ENCODE data around the gene MDFI. TPM values are rescaled to one million over a fixed set of nuclear protein-coding genes. Genes with fewer than 3 reads are reported as not detected.

Gene MDFI
- total RNA-seq, 2 experiments from 2014 or later, result not detected

DNA sequence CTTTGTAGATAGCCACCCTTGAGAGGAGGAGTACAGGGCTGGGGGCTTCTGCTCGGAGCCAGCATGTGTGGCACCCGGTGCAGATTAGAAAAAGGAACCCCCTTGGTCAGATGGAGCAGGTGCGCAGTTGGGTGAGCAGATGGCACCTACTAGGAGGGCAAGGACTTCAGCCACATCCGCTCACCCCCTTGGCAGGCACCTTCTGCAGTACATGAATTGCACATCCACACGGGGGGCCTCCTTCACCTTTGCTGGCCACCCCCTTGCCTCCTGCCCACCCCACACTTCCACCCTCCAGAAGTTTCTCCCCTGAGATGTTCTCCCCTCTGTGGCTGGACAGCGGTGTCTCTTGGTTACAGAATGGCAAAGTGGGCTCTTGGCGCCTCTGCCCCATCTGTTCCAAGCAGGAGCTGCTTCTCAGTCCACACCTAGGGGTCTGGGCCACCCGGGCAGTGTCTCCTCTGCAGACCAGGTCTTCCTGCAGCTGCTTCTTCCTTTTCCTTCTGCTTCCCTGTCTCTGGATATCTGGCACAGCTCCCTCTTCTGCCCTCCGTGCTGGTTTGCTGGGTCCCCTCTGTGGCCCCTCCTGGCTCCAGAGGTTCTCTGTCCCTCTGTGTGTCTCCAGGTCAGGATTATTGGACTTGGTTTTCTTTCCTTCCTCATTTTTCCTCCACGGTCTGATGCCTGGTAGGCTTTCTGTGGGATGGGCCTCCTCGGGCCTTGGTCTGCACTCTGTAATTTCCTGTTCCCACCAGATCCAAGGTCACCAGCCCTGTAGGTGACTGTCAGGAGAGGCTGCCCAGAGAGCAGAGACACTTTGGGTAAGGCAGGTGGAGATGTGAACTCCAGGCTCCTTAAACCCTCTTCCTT, 4.1 kb downstream of the MDFI start:
- Mint-ChIP-seq H3K4me3 (no peak overlapping the region), H3K4me1 (peaks cover 5% of the 10 kb centered on the region), H3K27me3 (peaks cover 55% of the 10 kb centered on the region), H3K9me3 (no peaks in the 10 kb centered on the region), H3K27ac (no peak overlapping the region), H3K36me3 (ENCODE audit: low read depth) (no peaks in the 10 kb centered on the region)
- DNase-seq, result no peak
- ChIA-PET POLR2A (no interaction called here), CTCF (no interaction called here)

DNA sequence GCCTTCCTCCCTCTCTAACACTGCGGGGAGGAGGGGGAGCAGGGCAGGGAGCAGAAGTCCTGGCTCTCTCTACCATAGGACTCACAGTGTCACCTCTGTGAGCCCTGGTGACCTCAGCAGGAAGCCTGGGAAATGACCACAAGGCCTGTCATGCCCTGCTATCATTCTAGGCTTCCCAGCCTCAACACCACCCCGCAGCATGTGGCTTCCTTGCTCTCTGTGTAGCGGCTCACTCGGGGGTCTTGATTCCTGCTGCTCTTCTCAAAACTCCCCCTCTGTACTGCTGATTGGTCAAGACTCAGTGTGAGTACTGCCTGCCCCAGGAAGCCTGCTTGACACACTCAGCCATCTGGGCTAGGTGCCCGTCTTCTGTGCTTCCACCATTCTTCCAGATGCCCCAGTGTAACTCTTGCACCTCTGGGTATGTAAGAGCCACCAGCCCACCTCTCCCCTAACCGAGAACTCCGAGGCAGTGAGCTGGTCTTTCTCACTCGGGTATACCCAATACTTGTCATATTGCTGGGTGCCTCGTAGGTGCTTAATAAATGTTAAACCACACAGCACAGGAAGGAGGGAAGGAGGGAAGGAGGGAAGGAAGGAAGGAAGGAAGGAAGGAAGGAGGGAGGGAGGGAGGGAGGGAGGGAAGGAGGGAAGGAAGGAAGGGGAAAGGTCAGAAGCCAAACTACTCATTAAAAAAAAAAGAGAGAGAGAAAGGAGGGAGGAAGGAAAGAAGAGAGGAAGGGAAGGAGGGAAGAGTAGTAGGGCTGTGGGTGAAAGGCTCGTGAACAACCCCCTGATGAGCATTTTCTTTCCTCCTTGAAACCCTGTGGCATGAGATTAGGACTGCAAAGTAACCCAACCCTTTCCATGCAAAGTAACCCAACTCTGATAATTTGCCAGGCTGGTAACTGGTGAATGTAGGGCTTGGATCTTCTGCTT, 5.0 kb downstream of the MDFI start:
- H3K27ac Mint-ChIP-seq, result no peak overlapping the region
- peaks cover 49% of the 10 kb centered on the region for H3K27me3 Mint-ChIP-seq
- H3K9me3 Mint-ChIP-seq, result no peaks in the 10 kb centered on the region
- H3K36me3 Mint-ChIP-seq (ENCODE audit: low read depth), result no peaks in the 10 kb centered on the region
- CTCF ChIA-PET, result no interaction called here
- H3K4me3 Mint-ChIP-seq, result no peak overlapping the region
- POLR2A ChIA-PET, result no interaction called here
- no peak for DNase-seq
- peaks cover 2% of the 10 kb centered on the region for H3K4me1 Mint-ChIP-seq

DNA sequence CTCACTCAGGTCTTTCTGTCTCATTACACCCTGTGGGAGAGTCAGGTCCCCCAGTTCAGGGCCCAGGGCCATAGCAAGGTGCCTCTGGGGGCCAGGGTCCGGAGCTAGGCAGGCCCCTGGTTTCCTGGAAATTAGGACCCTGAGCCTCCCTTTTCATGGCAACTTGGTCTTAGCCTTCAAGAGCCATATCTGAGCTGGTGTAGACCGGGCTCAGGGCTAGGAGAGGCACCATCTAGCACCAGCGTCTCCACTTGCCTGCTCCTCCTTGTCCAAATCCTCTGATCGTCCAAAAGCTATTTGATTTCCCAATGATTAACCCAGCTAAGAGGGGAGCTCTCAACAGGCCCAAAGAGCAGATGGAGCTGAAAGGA, 5.6 kb downstream of the MDFI start:
- no peak for DNase-seq
- Mint-ChIP-seq H3K27ac (no peak overlapping the region), H3K4me3 (no peak overlapping the region), H3K27me3 (peaks cover 47% of the 10 kb centered on the region), H3K4me1 (peaks cover 2% of the 10 kb centered on the region), H3K36me3 (ENCODE audit: low read depth) (no peaks in the 10 kb centered on the region), H3K9me3 (no peaks in the 10 kb centered on the region)
- ChIA-PET POLR2A (no interaction called here), CTCF (no interaction called here)

DNA sequence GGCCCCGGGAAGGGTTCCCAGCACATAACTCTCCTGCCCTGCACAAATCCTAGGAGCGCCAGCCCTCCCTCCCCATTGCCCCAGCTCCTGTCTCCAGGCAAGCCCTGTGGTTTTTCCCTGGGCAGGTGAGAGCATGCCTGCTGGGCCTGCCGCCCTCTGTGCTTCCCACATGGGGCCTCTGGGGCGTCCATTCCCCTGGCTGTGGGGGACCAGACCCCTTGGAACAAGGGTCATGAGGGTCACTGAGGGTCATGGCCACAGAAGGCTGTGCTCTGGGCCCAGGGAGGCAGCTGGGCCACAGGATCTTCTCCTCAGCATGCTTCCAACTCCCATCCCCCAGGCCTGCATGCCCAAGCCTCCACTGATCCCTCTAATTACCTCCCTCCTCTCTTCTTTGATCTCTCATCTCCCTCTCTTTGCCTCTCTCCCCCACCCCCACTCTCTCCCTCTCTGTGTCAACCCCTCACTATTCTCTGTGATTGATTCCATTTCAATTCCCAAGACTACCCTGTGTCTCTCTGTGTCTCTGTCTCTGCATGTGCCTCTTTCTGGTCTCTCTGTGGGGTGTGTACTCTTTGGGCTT, 6.1 kb downstream of the MDFI start:
- DNase-seq, result no peak
- POLR2A ChIA-PET, result no interaction called here
- no peak overlapping the region for H3K4me3 Mint-ChIP-seq
- H3K36me3 Mint-ChIP-seq (ENCODE audit: low read depth), result no peaks in the 10 kb centered on the region
- H3K4me1 Mint-ChIP-seq, result peaks cover 2% of the 10 kb centered on the region
- CTCF ChIA-PET, result no interaction called here
- H3K9me3 Mint-ChIP-seq, result no peaks in the 10 kb centered on the region
- no peak overlapping the region for H3K27ac Mint-ChIP-seq
- peaks cover 42% of the 10 kb centered on the region for H3K27me3 Mint-ChIP-seq

DNA sequence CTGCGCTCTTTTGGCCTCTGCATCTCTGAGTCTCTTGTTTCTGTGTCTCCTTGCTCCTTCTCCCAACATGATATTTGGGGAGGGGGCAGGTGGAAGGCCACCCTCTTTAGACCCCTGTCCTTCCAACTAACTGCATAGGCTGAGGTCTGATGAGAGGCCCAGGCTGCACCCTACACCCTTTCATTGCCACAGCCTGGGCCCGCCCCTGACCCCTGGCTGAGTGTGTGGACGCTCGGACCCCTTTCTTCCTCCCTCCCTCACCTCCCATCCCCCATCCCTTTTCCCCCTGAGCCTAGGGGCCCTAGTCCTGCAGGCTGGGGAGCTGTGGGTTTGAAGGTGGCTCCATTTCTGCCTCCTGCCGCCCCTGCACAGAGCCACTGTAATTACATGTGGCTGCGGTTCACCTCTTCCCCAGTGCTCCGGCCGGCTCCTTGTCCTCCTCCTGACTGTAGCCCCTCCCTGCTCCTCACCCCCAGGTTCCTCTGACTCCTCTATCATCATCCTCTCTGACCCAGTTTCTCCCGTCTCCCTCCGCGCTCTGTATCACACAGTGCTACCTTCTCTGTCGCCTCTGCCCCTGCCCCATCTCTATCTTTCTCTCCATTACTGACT, 6.8 kb downstream of the MDFI start:
- CTCF ChIA-PET, result no interaction called here
- Mint-ChIP-seq H3K36me3 (ENCODE audit: low read depth) (no peaks in the 10 kb centered on the region), H3K27me3 (peaks cover 35% of the 10 kb centered on the region), H3K9me3 (no peaks in the 10 kb centered on the region), H3K27ac (no peak overlapping the region), H3K4me3 (no peak overlapping the region), H3K4me1 (no peaks in the 10 kb centered on the region)
- POLR2A ChIA-PET, result no interaction called here
- no peak for DNase-seq

GRCh38 chr6:41646026-41646795, 7.9 kb downstream of the MDFI start:
- no peaks in the 10 kb centered on the region for H3K36me3 Mint-ChIP-seq (ENCODE audit: low read depth)
- CTCF ChIA-PET, result interaction anchor here (0.9 kb wide), 1 partner anchor 37 kb away, joined by 4 read pairs; no protein-coding TSS in a partner anchor
- H3K27me3 Mint-ChIP-seq, result peaks cover 26% of the 10 kb centered on the region
- H3K4me3 Mint-ChIP-seq, result no peak overlapping the region
- H3K27ac Mint-ChIP-seq, result no peak overlapping the region
- H3K4me1 Mint-ChIP-seq, result no peaks in the 10 kb centered on the region
- POLR2A ChIA-PET, result no interaction called here
- DNase-seq, result no peak
- no peaks in the 10 kb centered on the region for H3K9me3 Mint-ChIP-seq

- H3K9me3 Mint-ChIP-seq, result no peaks in the 10 kb centered on the region
- H3K27ac Mint-ChIP-seq, result no peak overlapping the region
- ChIA-PET CTCF (interaction anchor here (0.8 to 0.9 kb wide), 2 partner anchors 36 to 42 kb away, joined by 4 to 8 read pairs; no protein-coding TSS in a partner anchor), POLR2A (no interaction called here)
- peaks cover 17% of the 10 kb centered on the region for H3K27me3 Mint-ChIP-seq
- no peak for DNase-seq
- H3K36me3 Mint-ChIP-seq (ENCODE audit: low read depth), result no peaks in the 10 kb centered on the region
- no peaks in the 10 kb centered on the region for H3K4me1 Mint-ChIP-seq
- H3K4me3 Mint-ChIP-seq, result no peak overlapping the region
Measured at GRCh38 chr6:41647061-41647511, 8.8 kb downstream of the MDFI start.

DNA sequence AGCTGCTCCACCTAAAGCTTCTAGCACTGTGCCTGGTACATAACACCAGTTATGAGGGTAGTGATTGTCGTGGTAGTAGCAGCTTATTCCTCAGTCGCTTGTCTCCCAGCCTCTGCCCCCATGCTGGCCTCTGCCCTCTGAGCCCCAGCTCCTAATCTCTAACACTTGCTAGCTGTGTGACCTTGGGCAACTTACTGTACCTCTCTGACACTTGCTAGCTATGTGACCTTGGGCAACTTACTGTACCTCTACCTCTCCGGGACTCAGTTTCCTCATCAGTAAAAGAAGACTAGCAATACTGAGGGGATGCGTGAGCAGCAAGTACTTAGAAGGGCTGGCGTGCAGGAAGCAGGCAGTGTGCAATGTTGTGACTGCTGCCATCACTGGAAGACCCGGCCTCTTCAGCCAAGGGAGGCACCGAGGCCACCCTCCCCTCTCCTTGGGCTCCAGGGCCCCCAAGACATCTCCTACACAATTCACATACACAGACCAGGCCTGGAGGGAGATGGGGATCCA, 9.9 kb downstream of the MDFI start:
- ChIA-PET CTCF (interaction anchor here (0.8 to 1.4 kb wide), 2 partner anchors 35 to 41 kb away, joined by 3 to 8 read pairs; no protein-coding TSS in a partner anchor), POLR2A (no interaction called here)
- Mint-ChIP-seq H3K36me3 (ENCODE audit: low read depth) (no peaks in the 10 kb centered on the region), H3K4me1 (no peaks in the 10 kb centered on the region), H3K4me3 (no peak overlapping the region), H3K9me3 (no peaks in the 10 kb centered on the region), H3K27ac (no peak overlapping the region), H3K27me3 (peaks cover 10% of the 10 kb centered on the region)
- no peak for DNase-seq

GRCh38 chr6:41648921-41649320, 10.7 kb downstream of the MDFI start:
- no peak for DNase-seq
- POLR2A ChIA-PET, result no interaction called here
- Mint-ChIP-seq H3K9me3 (no peaks in the 10 kb centered on the region), H3K36me3 (ENCODE audit: low read depth) (no peaks in the 10 kb centered on the region), H3K4me3 (no peak overlapping the region), H3K4me1 (no peaks in the 10 kb centered on the region), H3K27ac (no peak overlapping the region), H3K27me3 (peaks cover 10% of the 10 kb centered on the region)
- CTCF ChIA-PET, result no interaction called here

DNA sequence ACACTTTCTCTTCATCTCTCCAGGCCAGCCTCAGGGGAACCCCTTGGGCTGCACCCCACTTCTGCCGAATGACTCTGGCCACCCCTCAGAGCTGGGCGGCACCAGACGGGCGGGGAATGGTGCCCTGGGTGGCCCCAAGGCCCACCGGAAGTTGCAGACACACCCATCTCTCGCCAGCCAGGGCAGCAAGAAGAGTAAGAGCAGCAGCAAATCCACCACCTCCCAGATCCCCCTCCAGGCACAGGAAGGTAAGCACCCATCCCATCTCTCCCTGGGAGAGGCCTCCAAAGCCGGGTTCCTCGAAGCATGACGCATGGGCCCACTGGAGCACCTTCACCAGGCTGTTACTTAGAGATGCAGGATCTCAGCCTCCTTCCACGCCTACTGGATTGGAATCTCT, 11.3 kb downstream of the MDFI start:
- Mint-ChIP-seq H3K4me3 (no peak overlapping the region), H3K4me1 (no peaks in the 10 kb centered on the region), H3K27me3 (peaks cover 8% of the 10 kb centered on the region), H3K27ac (no peak overlapping the region), H3K36me3 (ENCODE audit: low read depth) (no peaks in the 10 kb centered on the region), H3K9me3 (no peaks in the 10 kb centered on the region)
- POLR2A ChIA-PET, result no interaction called here
- CTCF ChIA-PET, result no interaction called here
- DNase-seq, result no peak

DNA sequence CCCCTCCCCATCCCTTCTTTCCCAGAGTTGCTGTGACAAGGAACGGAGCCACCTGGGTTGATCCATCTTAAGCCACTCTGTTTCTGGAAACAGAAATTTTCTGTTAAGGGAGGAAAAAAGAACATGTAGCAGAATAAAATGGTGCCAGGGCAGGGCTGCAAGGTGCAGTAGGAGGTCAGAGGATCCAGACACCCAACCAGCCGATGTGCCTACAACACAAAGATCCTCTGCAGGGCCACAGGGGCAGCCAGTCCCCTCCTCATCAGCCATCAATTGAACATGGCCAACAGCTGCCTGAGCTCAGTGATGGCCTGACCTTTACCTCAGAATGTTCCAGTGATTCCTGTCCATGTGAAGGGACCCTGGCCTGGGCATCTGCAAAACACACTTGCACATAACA, 11.9 kb downstream of the MDFI start:
- no peak overlapping the region for H3K27ac Mint-ChIP-seq
- DNase-seq, result no peak
- no peaks in the 10 kb centered on the region for H3K4me1 Mint-ChIP-seq
- no peaks in the 10 kb centered on the region for H3K36me3 Mint-ChIP-seq (ENCODE audit: low read depth)
- ChIA-PET CTCF (no interaction called here), POLR2A (no interaction called here)
- peaks cover 6% of the 10 kb centered on the region for H3K27me3 Mint-ChIP-seq
- H3K9me3 Mint-ChIP-seq, result no peaks in the 10 kb centered on the region
- H3K4me3 Mint-ChIP-seq, result no peak overlapping the region

- no peak overlapping the region for H3K27ac Mint-ChIP-seq
- POLR2A ChIA-PET, result no interaction called here
- H3K4me1 Mint-ChIP-seq, result no peaks in the 10 kb centered on the region
- H3K9me3 Mint-ChIP-seq, result no peaks in the 10 kb centered on the region
- CTCF ChIA-PET, result no interaction called here
- no peaks in the 10 kb centered on the region for H3K36me3 Mint-ChIP-seq (ENCODE audit: low read depth)
- DNase-seq, result no peak
- H3K27me3 Mint-ChIP-seq, result peaks cover 7% of the 10 kb centered on the region
- no peak overlapping the region for H3K4me3 Mint-ChIP-seq
Measured at GRCh38 chr6:41651246-41651961, 13.1 kb downstream of the MDFI start.

Measured in activated CD4-positive, alpha-beta memory T cell treated with anti-CD3 and anti-CD28 coated beads, Interleukin-2, amount 10 ng/mL, durations not matched to agents 7 days and 5 days (primary cell).